GM21360 (cell line): Measurements from ENCODE around the gene PRM3.

Experiments used
- ATAC-seq: cut with Tn5 transposase; IDR thresholded peaks from one replicate; pipeline ENCODE4 v1.9.1; 2021; ENCODE audit warnings: mild to moderate bottlenecking, moderate library complexity; ENCODE audit not compliant: unreplicated experiment

The PRM3 gene

DNA sequence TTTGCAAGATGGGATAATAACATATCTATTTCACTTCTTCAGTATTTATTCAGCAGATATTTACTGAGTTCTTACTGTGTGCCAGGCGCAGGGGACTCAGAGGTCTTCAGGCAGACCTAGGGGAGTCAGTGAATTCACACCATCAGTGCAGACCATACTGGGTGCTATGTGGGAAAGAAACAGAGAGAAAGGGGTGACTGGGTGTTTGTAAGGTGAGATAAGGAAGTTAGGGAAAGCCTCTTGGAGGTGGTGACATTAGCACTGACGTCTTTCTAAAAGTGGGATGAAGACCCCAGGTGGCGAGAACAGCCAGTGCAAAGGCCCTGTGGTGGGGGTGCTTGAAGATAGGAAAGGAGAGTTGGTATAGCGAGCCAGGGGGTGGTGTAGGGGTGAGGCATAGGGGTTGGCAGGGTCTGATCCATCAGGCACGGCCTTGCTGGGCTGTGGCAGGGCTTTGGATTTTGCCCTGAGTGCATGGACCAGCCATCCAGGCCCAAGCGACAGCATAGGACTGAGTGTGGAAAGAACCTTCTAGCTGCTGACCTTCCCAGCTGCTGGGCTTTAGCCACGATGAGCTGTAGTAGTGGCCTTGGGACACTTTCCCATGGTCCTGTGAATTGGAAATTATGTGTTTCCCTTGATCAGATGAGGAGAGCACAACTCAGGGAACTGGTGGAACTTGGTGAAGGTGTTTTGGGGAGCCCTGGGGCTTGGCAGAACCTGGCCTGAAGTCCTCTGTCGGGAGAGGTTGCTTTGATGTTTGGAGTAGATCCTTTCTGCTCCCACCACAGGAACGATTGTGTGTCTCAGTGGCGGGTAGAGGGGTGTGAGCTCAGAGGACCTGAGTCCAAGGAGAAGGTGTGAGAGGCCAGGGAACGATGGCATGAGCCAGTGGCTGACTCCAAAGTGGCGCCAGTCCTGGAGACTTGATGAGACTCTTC lies 13.5 kb downstream of the PRM3 start:
- ATAC-seq: no peak

- no peak for ATAC-seq
Measured at GRCh38 chr16:11258553-11259492, 14.6 kb downstream of the PRM3 start.

DNA sequence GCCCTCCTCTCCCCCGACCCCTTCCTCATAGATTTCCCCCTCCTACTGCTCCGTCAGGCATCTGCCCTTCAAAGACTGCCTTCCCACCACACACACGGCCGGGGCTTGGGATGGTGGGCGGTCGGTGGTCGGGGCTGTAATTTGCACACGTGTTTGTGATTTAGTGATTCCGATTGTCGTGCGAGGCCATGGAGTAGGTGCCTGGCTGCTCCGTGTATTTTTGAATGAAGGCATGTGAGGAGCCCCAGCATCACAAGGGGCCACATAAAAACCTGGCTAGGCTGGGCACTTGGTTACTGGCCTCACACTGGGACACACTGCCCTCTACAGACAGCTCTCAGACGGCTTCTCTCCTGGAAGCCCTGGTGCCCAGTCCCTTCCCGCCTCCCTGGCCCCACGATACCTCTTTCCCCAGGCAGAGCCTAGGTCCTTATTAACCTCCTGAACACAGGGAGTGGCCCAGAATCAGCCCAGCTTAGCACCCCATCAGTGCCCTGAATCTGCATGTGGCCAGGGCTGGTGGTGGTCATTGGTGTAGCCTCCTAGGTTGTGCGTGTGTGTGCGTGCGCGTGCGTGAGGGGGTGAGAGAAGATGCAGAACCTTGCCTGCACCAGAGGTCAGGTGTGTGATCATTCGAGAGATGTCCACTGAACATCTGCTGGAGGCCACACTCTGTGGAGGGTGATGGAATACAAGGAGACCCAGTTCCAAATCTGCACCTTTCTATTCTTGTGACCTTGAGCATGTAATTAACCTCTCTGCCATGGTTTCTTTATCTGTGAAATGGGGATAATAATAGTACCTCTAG lies 16.1 kb downstream of the PRM3 start:
- ATAC-seq: no peak

- no peak for ATAC-seq
Measured at GRCh38 chr16:11256661-11257130, 16.7 kb downstream of the PRM3 start.

DNA sequence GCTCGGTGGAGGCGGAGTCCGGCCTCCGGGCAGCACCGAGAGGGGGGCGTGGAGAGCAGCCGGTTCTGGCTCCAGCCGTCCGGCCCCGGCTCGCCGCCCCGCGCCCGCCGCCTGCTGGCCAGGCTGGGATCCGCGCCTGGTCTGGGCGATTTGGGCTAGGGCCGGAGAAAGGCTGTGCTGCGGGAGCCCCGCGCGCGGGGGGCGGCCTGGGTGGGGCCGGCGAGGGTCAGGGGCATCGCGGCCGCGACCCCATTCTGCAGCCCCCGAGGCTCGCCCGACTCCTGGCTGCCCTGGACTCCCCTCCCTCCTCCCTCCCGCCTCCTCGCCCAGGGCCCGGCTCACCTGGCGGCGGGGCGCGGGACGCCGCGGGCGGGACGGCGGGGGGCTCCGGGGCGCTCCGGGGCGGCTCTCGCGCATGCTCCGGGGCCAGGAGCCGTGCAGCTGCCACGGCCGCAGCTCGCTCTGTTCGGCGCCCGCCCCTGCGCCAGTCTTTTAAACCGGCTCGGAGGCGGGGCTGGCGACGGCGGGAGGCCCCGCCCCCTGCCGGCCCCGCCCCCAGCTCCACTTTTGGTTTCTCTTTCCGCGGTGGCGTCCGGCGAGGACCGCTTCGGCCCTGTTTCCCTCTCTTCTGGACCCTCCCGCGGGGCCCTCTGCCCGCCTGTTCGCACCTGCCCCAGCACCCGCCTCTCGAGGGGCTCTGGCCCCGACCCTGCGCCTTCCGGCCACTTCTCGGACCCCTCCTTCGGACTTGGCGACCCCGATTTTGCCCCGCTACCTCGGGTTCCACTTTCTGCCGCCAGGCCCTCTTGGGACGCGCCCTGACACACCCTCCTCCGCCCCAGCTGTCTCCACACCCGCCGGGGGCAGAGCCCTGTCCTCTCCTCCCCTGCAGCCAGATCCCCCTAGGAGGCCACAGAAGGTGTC lies 17.4 kb downstream of the PRM3 start, which contains the start of gene SOCS1:
Gene SOCS1, minus strand, starts transcription at position 468 of the 924 bp plus-strand sequence. CDS start 726 bp downstream, outside the sequence.
- peak; percentile 49 for ATAC-seq

DNA sequence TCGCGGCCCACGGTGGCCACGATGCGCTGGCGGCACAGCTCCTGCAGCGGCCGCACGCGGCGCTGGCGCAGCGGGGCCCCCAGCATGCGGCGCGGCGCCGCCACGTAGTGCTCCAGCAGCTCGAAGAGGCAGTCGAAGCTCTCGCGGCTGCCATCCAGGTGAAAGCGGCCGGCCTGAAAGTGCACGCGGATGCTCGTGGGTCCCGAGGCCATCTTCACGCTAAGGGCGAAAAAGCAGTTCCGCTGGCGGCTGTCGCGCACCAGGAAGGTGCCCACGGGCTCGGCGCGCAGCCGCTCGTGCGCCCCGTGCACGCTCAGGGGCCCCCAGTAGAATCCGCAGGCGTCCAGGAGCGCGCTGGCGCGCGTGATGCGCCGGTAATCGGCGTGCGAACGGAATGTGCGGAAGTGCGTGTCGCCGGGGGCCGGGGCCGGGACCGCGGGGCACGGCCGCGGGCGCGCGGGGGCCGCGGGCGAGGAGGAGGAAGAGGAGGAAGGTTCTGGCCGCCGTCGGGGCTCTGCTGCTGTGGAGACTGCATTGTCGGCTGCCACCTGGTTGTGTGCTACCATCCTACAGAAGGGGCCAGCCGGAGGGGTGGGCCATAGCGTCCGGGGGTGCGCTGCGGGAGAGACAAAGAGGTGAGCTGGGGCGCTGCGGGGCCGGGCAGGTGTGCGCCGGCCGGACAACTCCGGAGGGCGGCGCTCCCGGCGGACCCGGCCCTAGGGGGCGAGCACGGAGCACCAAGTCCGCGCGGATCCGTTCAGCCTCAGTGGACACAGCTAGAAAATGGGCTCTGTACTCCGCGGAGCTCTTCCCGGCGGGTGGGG lies 18.3 kb downstream of the PRM3 start:
- ATAC-seq: peak; percentile 5

DNA sequence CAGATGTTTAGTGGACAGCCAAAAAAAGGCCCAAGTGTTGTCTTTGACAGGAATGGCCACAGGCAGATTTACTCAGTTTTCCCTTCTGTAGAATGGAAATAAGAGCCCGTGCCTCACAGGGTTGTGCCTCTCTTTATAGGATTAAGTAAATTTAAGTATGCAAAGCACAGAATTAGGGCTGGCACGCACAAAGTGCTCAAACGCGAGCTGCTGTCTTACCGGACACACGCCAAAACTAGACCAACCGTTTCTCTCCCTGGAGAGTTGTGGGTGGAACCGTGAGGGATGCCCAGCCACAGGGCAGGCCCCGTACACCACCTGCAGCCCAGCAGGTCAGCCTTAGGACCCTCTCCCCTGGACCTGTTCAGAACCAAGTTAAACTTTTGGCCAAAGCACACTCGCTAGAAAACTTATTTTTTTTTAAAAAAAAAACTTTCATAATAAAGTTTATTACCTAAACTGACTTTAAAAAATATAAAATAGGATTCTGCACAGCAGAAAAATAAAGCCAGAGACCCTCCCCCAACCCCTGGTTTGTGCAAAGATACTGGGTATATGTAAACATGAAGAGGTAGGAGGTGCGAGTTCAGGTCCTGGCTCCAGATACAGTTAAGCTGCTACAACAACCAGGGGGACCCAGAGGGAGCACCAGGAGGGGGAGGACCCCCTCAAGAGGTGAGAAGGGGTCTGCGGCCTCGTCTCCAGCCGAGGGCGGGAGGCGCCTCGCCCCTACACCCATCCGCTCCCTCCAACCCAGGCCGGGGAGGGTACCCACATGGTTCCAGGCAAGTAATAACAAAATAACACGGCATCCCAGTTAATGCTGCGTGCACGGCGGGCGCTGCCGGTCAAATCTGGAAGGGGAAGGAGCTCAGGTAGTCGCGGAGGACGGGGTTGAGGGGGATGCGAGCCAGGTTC lies 19.2 kb downstream of the PRM3 start:
- no peak for ATAC-seq

DNA sequence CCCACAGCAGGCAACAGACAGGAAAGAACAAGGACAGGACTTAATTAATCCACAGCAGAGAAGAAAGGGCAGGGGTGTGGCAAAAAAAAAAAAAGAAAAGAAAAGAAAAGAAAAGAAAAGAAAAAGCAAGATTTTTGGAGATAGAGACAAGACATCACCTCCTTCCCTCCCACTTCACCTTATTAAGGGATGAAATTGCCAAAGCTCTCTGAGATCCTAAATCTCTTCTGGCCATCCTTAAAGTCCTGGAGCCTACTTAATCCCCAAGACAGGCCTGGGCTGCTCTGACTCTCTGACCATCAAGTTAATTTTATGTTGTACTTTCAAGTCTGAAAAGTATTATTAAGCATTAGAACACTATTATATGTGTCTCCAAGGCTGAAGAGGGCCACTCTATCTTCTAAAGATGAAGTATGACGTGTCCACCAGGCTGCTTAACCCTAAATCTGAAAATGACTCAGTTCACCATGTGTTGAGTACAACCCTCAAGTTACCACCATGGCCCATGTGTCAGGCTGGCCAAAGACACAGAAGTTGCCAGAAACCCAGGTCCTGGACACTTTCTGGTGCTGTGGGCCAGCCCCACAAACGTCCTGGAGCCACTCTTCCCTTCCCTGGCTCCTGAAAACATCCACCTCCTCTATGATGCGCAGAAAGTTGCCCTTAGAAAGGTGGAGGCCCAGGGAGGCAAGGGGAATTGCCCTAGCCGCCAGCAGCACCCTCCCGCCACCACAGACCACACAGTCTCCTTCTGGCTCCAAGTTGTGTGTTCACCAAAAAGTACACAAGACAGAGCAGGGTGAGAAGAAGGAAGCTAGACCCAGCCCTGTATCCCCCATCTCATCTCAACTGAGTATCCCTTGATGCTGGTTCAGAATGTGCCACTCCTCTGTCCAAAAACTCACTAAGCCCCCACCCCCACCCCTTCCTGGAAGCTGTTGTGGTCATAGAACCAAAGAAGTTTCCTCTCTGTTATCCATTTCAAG lies 20.1 kb downstream of the PRM3 start:
- ATAC-seq: no peak

DNA sequence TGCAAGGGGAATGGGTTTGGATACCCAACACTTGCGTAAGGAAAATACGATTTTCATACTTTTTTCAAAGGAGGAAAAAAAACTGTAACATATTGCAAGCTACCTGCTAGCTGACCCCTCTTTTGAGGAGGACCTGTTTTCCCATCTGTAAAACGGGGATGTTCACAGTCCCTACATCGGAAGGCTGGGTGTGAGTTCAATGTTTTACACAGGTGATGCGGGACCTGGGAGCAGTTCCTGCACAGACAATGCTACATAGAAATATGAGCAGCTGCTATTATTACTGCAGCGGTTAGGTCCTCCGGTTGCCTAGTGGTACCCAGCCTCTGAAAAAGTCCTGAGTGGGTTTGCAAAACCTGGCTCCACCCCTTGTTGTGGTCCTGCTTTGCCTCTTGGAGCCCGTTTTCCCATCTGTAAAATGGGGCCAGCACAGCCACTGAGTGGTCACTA lies 20.9 kb downstream of the PRM3 start:
- no peak for ATAC-seq

GRCh38 chr16:11251525-11252481 lies 21.6 kb downstream of the PRM3 start:
- ATAC-seq: no peak

DNA sequence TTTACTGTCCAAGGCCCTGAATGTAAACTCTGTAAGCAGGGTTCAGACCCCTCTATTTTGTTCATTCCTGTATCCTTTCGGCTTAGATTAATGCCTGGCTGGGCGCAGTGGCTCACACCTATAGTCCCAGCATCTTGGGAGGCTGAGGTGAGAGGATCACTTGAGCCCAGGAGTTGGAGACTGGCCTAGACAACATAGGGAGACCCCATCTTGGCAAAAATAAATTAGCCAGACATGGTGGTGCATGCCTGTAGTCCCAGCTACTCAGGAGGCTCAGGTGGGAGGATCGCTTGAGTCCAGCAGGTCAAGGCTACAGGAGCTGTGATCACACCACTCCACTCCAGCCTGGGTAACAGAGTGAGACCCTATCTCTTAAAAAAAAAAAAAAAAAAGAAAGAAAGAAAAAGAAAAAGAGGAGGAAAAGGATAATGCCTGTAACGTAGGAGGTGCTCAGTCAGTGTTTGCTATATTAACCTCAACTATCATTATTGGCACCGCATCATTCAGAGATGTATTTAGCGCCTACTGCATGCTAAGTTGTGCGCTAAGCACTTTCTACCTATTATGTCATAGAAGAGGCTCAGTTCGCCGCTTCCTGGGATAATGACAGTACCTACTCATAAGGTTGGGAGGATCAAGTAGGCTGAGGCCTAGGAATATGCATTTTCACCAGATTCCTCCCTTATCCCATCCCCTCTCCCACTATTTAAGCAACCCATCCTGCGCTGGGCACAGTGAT lies 22.5 kb downstream of the PRM3 start:
- no peak for ATAC-seq

DNA sequence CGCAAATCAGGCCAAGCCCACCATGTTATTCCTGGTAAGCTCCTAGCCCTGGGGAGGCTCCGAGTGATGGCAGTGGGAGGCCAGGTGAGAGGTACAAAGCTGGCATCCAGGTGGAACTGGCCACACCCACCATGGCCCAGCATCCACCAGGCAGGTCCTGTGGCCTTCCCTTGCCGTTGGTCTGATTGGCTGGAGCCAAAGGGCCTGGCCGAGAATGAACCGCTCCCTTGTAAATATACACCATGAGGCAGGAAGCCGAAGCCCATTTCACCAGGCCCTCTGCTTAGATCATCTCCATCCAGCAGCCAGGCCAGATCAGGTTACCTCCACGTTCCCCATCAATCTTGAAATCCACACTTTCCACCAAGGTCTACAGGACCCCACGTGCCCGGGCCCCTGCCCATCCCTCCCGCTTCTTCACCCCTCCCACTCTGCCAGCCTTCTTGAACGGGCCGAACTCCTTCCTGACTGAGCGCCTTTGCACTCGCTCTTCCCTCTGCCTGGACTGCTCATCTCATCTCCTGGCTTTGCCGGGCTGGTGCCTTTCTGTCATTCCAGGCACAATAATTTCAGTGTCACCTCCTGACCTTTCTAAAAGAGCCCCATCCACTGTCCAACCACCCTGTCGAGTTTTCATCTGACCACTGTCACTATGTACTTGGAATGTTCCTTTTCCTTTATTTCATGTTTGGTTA lies 23.2 kb downstream of the PRM3 start:
- ATAC-seq: no peak

DNA sequence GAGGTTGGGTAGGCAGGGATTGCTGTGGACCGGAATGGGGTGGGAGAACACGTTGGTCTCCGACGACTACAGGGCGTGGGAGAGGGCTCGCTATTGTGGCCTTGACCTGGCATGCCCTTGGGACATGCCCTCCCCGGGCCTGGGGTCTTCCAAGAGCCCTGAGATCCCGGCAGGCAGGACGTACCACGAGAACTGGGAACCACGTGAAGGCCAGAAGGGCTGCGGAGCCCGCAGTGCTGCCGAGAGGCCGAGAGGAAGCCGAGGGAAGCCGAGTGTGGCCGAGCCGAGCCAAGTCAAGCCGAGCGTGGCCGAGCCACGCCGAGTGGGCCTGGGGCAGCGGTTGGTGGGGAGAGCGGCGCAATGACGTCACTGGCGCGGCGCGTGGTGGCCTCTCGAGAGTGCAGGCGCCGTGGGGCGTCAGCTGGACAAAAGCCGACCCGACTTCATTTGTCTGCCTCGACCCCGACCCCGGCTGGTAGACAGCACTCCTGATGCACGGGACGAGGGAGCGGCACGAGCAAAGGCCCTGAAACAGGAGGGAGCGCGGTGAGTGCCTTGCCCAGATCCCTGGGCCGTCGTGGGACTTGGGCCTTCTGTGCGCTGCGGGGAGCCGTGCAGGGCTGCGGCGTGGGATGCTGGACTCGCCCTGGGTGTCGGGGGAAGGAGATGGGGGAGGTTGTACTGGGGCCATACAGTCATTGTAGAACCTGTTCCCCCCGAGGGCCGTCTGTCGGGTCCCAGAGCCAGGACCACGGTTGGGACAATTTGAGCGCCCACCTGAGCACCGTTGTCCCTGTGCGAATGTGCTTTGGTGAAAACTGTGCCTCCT lies 24.0 kb downstream of the PRM3 start:
- no peak for ATAC-seq
